HUDEP-2 (cell line): Measurements from ENCODE around the gene TRANK1.
"Not testable (repeated sequence)": the region's sequence is repeated elsewhere in the genome, so short reads cannot be mapped to it uniquely, and the experiment has no call there.

Source experiments
- DNase-seq, 76 experiments: peaks; one replicate each; lab custom pipeline; 2025; ENCODE audit not compliant: unreplicated experiment in 76 of 76; lab: John Stamatoyannopoulos, UW

TRANK1 gene

GRCh38 chr3:36957862-36958686, 13.2 kb upstream of the TRANK1 start:
- peak in 72 of 76 experiments; percentile 25 to 95 (median 72) for DNase-seq

GRCh38 chr3:36957063-36957462, 12.2 kb upstream of the TRANK1 start:
- peak in 9 of 76 experiments; percentile 1 to 46 (median 5) for DNase-seq

- DNase-seq, result peak in 1 of 76 experiments; percentile 25
These were observed 11.3 kb upstream of the TRANK1 start for GRCh38 chr3:36956155-36956554.

- peak in 39 of 76 experiments; percentile 3 to 78 (median 47) for DNase-seq
These were observed 9.7 kb upstream of the TRANK1 start for GRCh38 chr3:36954452-36955134.

GRCh38 chr3:36947814-36948213, 3.0 kb upstream of the TRANK1 start:
- DNase-seq, result not testable (repeated sequence)

- DNase-seq, result no peak
These were observed 603 bp upstream of the TRANK1 start for GRCh38 chr3:36945333-36945980.

GRCh38 chr3:36944012-36944640, 728 bp downstream of the TRANK1 start:
- peak in 41 of 76 experiments; percentile 4 to 63 (median 33) for DNase-seq

- DNase-seq, result no peak
These were observed 1.3 kb downstream of the TRANK1 start for GRCh38 chr3:36943601-36944000.

GRCh38 chr3:36942638-36943248, 2.1 kb downstream of the TRANK1 start:
- no peak for DNase-seq

- DNase-seq, result no peak
These were observed 3.2 kb downstream of the TRANK1 start for GRCh38 chr3:36941658-36942057.

GRCh38 chr3:36941162-36941561, 3.7 kb downstream of the TRANK1 start:
- DNase-seq, result no peak

GRCh38 chr3:36937492-36937891, 7.4 kb downstream of the TRANK1 start:
- DNase-seq, result no peak

- DNase-seq, result no peak
These were observed 11.1 kb downstream of the TRANK1 start for GRCh38 chr3:36933540-36934296.

GRCh38 chr3:36931424-36931823, 13.4 kb downstream of the TRANK1 start:
- DNase-seq, result not testable (repeated sequence)

GRCh38 chr3:36928220-36928619, 16.6 kb downstream of the TRANK1 start:
- no peak for DNase-seq

- no peak for DNase-seq
These were observed 18.5 kb downstream of the TRANK1 start for GRCh38 chr3:36926292-36926897.

- no peak for DNase-seq
These were observed 19.9 kb downstream of the TRANK1 start for GRCh38 chr3:36924744-36925521.

GRCh38 chr3:36923981-36924743, 20.7 kb downstream of the TRANK1 start:
- no peak for DNase-seq
